PC-3 (cell line): ENCODE results near the gene ADCK2.

Experiments used
- EZH2 ChIP-seq: fragments of 300-600 bp; sonication (generic); IDR thresholded peaks from one replicate; pipeline ENCODE4 v1.6.1; 2017; ENCODE audit warnings: antibody characterized with exemption, mild to moderate bottlenecking, low read length; ENCODE audit not compliant: unreplicated experiment
- EZH2phosphoT487 ChIP-seq: fragments of 300-600 bp; sonication (generic); IDR thresholded peaks from 2 replicates; pipeline ENCODE4 v1.6.1; 2018; ENCODE audit warnings: mild to moderate bottlenecking, antibody characterized with exemption, low read length, borderline replicate concordance
- TF ChIP-seq, protein P1 (sequence below): fragments of 300-600 bp; sonication (generic); conservative IDR thresholded peaks from 2 replicates; pipeline ENCODE4 v1.5.1; 2017; ENCODE audit warnings: antibody characterized with exemption, low read depth, mild to moderate bottlenecking, low read length

- TF ChIP-seq, protein P1, sequence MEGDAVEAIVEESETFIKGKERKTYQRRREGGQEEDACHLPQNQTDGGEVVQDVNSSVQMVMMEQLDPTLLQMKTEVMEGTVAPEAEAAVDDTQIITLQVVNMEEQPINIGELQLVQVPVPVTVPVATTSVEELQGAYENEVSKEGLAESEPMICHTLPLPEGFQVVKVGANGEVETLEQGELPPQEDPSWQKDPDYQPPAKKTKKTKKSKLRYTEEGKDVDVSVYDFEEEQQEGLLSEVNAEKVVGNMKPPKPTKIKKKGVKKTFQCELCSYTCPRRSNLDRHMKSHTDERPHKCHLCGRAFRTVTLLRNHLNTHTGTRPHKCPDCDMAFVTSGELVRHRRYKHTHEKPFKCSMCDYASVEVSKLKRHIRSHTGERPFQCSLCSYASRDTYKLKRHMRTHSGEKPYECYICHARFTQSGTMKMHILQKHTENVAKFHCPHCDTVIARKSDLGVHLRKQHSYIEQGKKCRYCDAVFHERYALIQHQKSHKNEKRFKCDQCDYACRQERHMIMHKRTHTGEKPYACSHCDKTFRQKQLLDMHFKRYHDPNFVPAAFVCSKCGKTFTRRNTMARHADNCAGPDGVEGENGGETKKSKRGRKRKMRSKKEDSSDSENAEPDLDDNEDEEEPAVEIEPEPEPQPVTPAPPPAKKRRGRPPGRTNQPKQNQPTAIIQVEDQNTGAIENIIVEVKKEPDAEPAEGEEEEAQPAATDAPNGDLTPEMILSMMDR: no peak
- no peak for TF ChIP-seq EZH2
- TF ChIP-seq EZH2phosphoT487: no peak
Observed at GRCh38 chr7:140680886-140681285, 8.1 kb downstream of the ADCK2 start.
